Measurements from ENCODE around the gene EXOC6B.

DNA sequence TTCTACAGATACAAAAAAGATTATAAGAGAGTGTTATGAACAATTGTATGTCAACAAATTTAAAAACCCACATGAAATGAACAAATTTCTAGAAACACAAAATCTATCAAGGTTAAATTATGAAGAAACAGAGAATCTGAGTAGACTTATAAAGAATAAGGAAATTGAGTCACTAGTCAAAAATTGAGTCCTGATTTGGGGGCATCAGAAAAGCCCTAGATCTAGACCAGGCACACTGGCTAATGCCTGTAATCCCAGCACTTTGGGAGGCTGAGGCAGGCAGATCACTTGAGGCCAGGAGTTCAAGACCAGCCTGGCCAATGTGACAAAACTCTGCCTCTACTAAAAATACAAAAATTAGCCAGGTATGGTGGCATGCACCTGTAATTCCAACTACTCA, 46.0 kb upstream of the EXOC6B start:
- TF ChIP-seq POLR2A (IDR thresholded peaks at IDR 0.05) (no peak), CTCF (IDR thresholded peaks at IDR 0.05) (no peak), POLR2AphosphoS5 (IDR thresholded peaks at IDR 0.05) (no peak)

Measured in suprapubic skin (tissue), 4 donors.